ENCODE measurements around the gene NOC2L. TPM values are rescaled to one million over a fixed set of nuclear protein-coding genes. Genes with fewer than 3 reads are reported as not detected.

Gene NOC2L
- total RNA-seq, 4 donors from 2014 or later: 17.8 to 45.4 (median 23.5) TPM

- TF ChIP-seq CTCF (IDR thresholded peaks at IDR 0.05; ENCODE audit: low read depth): no peak
These were observed 19.4 kb downstream of the NOC2L start for GRCh38 chr1:939511-940106.

DNA sequence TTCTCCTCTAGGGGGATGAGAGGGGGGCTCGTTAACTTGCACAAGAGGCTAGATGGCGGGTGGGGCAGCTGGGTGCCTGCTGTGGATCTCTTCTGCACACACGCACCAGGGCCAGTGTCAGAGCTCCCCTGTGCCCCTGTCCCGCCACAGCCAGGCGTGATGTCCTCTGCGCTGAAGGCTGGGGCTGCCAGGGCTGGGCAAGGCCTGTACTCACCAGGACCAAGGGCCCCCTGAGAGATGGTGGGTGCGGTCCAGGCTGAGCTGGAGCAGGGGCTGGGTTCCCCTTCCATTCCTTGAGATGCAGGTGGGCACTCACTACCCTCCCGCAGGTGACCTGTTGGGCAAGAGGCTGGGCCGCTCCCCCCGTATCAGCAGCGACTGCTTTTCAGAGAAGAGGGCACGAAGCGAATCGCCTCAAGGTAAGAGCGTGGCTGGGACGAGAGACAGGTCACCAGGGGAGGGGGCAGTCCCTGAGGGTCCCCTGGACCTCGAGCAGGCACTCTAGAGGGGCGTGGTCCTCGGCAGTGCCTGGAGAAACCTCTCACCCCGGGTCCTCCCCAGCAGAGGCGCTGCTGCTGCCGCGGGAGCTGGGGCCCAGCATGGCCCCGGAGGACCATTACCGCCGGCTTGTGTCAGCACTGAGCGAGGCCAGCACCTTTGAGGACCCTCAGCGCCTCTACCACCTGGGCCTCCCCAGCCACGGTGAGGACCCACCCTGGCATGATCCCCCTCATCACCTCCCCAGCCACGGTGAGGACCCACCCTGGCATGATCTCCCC, 20.2 kb downstream of the NOC2L start:
- no peak for TF ChIP-seq CTCF (IDR thresholded peaks at IDR 0.05; ENCODE audit: low read depth)

DNA sequence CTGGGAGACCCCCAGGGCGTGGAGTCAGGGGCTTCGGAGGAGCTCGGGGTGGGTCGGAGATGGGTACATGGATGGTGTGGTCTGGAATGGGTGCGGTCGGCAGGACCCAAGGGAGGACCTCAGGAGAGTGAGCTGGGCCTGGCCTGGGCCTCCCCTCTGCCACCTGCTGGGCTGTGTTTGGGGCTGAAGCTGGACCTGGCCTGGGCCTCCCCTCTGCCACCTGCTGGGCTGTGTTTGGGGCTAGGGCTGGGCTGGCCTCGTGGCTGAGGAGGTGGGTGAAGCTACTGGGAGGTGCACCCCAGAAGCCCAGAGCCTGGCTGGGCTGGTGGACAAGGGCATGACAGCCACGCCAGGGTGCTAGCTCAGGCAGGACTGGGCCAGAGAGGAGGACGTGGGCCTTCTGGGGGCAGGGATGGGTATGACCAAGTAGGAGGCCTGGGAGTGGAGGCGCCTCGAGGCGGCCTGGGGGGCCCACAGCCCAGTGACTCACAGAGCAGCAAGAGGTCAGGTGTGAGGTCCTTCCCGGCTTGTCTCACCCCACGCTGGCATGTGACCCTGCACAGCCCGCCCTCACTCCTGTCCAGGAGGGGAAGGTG, 20.9 kb downstream of the NOC2L start:
- no peak for TF ChIP-seq CTCF (IDR thresholded peaks at IDR 0.05; ENCODE audit: low read depth)

GRCh38 chr1:937521-937920, 21.5 kb downstream of the NOC2L start:
- TF ChIP-seq CTCF (IDR thresholded peaks at IDR 0.05; ENCODE audit: low read depth): no peak

DNA sequence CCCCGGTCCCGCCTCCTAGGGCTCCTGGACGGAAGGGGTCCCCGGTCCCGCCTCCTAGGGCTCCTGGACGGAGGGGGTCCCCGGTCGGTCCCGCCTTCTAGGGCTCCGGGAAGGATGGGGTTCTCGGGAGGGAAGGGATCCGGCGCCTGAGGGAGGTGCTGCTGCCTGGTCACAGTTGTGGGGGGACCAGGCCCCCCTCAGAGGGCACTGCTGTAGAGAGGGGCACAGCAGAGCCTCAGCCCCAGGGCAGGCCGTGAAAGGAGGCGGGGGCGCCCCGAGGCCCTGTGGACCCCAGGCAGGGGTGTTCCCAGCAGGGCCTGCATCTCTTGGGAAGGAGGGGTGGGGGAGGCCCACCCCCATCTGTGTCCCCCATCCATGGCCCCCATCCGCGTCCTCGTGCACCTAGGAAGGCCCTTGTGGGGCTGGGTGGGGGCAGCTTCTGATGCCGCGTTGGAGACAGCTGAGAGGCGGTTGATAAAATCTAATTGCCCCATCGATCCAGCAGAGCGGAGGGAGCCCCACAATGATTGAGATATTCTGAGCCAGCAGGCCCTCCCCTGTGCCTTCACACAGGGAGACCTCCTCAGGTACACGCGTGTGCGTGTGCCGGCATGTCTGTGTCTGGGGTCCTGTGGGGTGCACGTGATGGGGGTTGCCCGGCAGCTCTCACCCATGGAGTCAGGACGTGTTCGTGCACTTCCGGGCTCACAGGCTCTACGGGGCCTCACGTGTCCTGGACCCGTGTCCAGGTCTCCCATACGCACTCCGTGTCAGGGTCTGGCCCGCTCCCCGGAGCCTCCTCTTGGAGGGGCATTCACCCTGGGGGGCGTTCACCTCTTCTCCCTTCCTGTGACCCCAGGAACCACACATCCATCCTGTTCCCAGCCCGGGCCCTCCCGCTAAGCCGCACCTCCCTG, 22.4 kb downstream of the NOC2L start:
- TF ChIP-seq CTCF (IDR thresholded peaks at IDR 0.05; ENCODE audit: low read depth): no peak

DNA sequence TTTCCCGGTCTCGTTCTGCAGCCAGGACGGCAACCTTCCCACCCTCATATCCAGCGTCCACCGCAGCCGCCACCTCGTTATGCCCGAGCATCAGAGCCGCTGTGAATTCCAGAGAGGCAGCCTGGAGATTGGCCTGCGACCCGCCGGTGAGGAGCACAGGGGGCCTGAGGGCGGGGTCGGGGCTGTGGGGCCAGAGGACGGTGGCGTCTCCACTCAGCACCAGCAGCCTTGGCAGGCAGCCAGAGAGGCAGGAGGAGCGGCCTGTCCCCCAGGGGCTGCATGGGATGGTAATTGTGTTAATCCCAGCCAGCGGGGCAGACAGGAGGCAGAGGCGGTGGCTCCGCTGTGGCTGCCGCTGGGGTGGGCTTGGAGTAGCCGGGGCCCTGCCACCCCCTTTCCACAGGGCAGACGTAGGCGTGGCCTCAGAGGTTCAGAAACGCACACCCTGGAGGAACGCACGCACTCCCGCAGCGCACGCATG, 23.3 kb downstream of the NOC2L start:
- TF ChIP-seq CTCF (IDR thresholded peaks at IDR 0.05; ENCODE audit: low read depth): no peak
